IMR-90 (cell line): Measurements from ENCODE around the gene TPO. TPM values are rescaled to one million over a fixed set of nuclear protein-coding genes. Genes with fewer than 3 reads are reported as not detected.

Source experiments
- ATAC-seq: fragments of 200-7000 bp; cut with Tn5 transposase; 2 replicates; pipeline ENCODE4 v1.9.1; 2020; ENCODE audit warnings: low read depth, mild to moderate bottlenecking, moderate library complexity
- BruUV-seq: library from RNA; stranded (reverse); fragments of 400-500 nt; replicated peaks from 2 replicates; lab custom pipeline; 2021; lab: Mats Ljungman, UMichigan
- CTCF ChIA-PET: fragments of 300-600 bp; formaldehyde crosslinking; extraction: SDS; loops from one replicate; lab custom pipeline; 2021; ENCODE audit warnings: antibody characterized with exemption; lab: Yijun Ruan, JAX
- POLR2A ChIA-PET: fragments of 300-600 bp; sonication (Branson Sonifier 250); formaldehyde crosslinking; loops from one replicate; lab custom pipeline; 2022; ENCODE audit warnings: antibody characterized with exemption; ENCODE audit not compliant: unreplicated experiment; lab: Charles Lee
- DNase-seq: peaks from one replicate; pipeline ENCODE4 v3.0.0; 2013
- H2AFZ ChIP-seq: replicated peaks from 2 replicates; pipeline ENCODE3; 2013; ENCODE audit warnings: low read length, mild to moderate bottlenecking; ENCODE audit not compliant: poor library complexity
- H2AK5ac ChIP-seq: 2 replicates; pipeline ENCODE4 v1.6.1; 2013; ENCODE audit warnings: low read depth, low read length, inconsistent platforms
- H2AK9ac ChIP-seq: replicated peaks from 2 replicates; pipeline ENCODE3; 2013; ENCODE audit warnings: mild to moderate bottlenecking, low read depth, low read length, moderate library complexity; ENCODE audit not compliant: poor library complexity
- H2BK120ac ChIP-seq: 2 replicates; pipeline ENCODE4 v1.6.1; 2013; ENCODE audit warnings: low read depth, low read length, inconsistent platforms
- H2BK15ac ChIP-seq: 3 replicates; pipeline ENCODE4 v1.6.1; 2013; ENCODE audit warnings: low read depth, low read length, inconsistent platforms
- H2BK20ac ChIP-seq: 2 replicates; pipeline ENCODE4 v1.6.1; 2013; ENCODE audit warnings: low read depth, mild to moderate bottlenecking, inconsistent platforms, low read length, moderate library complexity
- H2BK5ac ChIP-seq: 2 replicates; pipeline ENCODE4 v1.6.1; 2013; ENCODE audit warnings: mild to moderate bottlenecking, low read depth, low read length, inconsistent platforms; ENCODE audit not compliant: poor library complexity, severe bottlenecking
- H3K14ac ChIP-seq: replicated peaks from 2 replicates; pipeline ENCODE4 v1.6.1; 2013; ENCODE audit warnings: low read depth, low read length, inconsistent platforms
- H3K18ac ChIP-seq: 2 replicates; pipeline ENCODE4 v1.6.1; 2013; ENCODE audit warnings: low read depth, low read length, control low read depth
- H3K23ac ChIP-seq: 2 replicates; pipeline ENCODE4 v1.6.1; 2013; ENCODE audit warnings: low read depth, low read length, inconsistent platforms
- H3K27ac ChIP-seq: 2 replicates; pipeline ENCODE4 v1.5.1; 2013; ENCODE audit warnings: mild to moderate bottlenecking, control low read depth, low read length; ENCODE audit not compliant: insufficient read depth
- H3K27me3 ChIP-seq: 2 replicates; pipeline ENCODE4 v1.6.1; 2013; ENCODE audit warnings: low read length; ENCODE audit not compliant: control insufficient read depth, insufficient read depth
- H3K36me3 ChIP-seq: 2 replicates; pipeline ENCODE4 v1.6.1; 2013; ENCODE audit warnings: low read length, mixed read lengths; ENCODE audit not compliant: control insufficient read depth, insufficient read depth
- H3K4ac ChIP-seq: 2 replicates; pipeline ENCODE4 v1.6.1; 2013; ENCODE audit warnings: low read depth, low read length, inconsistent platforms
- H3K4me1 ChIP-seq: 2 replicates; pipeline ENCODE4 v1.6.1; 2013; ENCODE audit warnings: low read length, mixed read lengths; ENCODE audit not compliant: control insufficient read depth, insufficient read depth
- H3K4me2 ChIP-seq: 2 replicates; pipeline ENCODE4 v1.6.1; 2013; ENCODE audit warnings: low read depth, mild to moderate bottlenecking, control low read depth, low read length, moderate library complexity
- H3K4me3 ChIP-seq: 2 replicates; pipeline ENCODE4 v1.5.1; 2013; ENCODE audit warnings: low read depth, mild to moderate bottlenecking, control low read depth, low read length, moderate library complexity; ENCODE audit not compliant: insufficient read depth
- H3K56ac ChIP-seq: 2 replicates; pipeline ENCODE4 v1.6.1; 2013; ENCODE audit warnings: low read length, inconsistent platforms; ENCODE audit not compliant: insufficient read depth; ENCODE audit errors: extremely low read depth
- H3K79me1 ChIP-seq, 2 experiments: 2 replicates each; pipeline ENCODE4 v1.6.1; 2013; ENCODE audit warnings: low read length in 2 of 2, inconsistent platforms in 1 of 2, low read depth in 1 of 2
- H3K9ac ChIP-seq: 2 replicates; pipeline ENCODE4 v1.6.1; 2013; ENCODE audit warnings: low read depth, low read length, control low read depth
- H3K9me1 ChIP-seq: 2 replicates; pipeline ENCODE4 v1.6.1; 2013; ENCODE audit warnings: low read length, inconsistent platforms; ENCODE audit not compliant: insufficient read depth
- H3K9me3 ChIP-seq: 2 replicates; pipeline ENCODE4 v1.6.1; 2013; ENCODE audit warnings: low read length; ENCODE audit not compliant: control insufficient read depth, insufficient read depth
- H4K20me1 ChIP-seq: 2 replicates; pipeline ENCODE4 v1.6.1; 2013; ENCODE audit warnings: low read length, inconsistent platforms; ENCODE audit not compliant: insufficient read depth
- H4K5ac ChIP-seq: 2 replicates; pipeline ENCODE4 v1.6.1; 2013; ENCODE audit warnings: mild to moderate bottlenecking, low read depth, low read length, control low read depth
- H4K8ac ChIP-seq, 2 experiments: 2 replicates each; pipeline ENCODE4 v1.6.1; 2013; ENCODE audit warnings: low read depth in 2 of 2, low read length in 2 of 2, control low read depth in 1 of 2, inconsistent platforms in 1 of 2
- H4K91ac ChIP-seq: 2 replicates; pipeline ENCODE4 v1.6.1; 2013; ENCODE audit warnings: low read depth, low read length, inconsistent platforms; ENCODE audit not compliant: insufficient read depth
- MAFK ChIP-seq: IDR thresholded peaks from 2 replicates; pipeline ENCODE4 v1.6.1; 2012; ENCODE audit warnings: low read depth, low read length, improper control_type of control experiment
- MAZ ChIP-seq: IDR thresholded peaks from 2 replicates; pipeline ENCODE4 v1.6.1; 2012; ENCODE audit warnings: low read depth, mild to moderate bottlenecking, low read length, improper control_type of control experiment, moderate library complexity, borderline replicate concordance
- WGBS, 2 experiments: methylation state at CpG; one replicate each; pipeline versions ENCODE4 v1.1.5 to v1.1.7; 2013; ENCODE audit warnings: missing lambda C conversion rate in 2 of 2; ENCODE audit not compliant: insufficient read length in 1 of 2; ENCODE audit errors: extremely low coverage in 2 of 2; 5-methylcytosine and 5-hydroxymethylcytosine counted together
- dilution Hi-C: fragments of 300-500 bp; cut with HindIII; formaldehyde crosslinking; loops from one replicate; pipeline ENCODE4 v1.14.3; 2018; ENCODE audit warnings: low sequenced_read_pairs; ENCODE audit not compliant: unreplicated experiment
- in situ Hi-C: fragments of 300-500 bp; cut with MboI; formaldehyde crosslinking; loops from 3 replicates; pipeline ENCODE4 v1.14.3; 2019; ENCODE audit warnings: low sequenced_read_pairs, inconsistent platforms, mixed read lengths
- intact Hi-C: fragments of 100-400 bp; cut with micrococcal nuclease; formaldehyde crosslinking; loops from 2 replicates; pipeline ENCODE4 v1.10.0; 2022
- polyA plus RNA-seq, 3 experiments: library from polyadenylated mRNA; depleted of rRNA; stranded (reverse); fragments of >200 nt; gene quantifications; 2 replicates each; pipeline ENCODE4 v1.2.3, GENCODE V29; 2012; ENCODE audit warnings: low replicate concordance in 1 of 3
- total RNA-seq: library from RNA; depleted of rRNA; stranded (reverse); fragments of >200 nt; gene quantifications from 2 replicates; pipeline ENCODE4 v1.2.3, GENCODE V29; 2012
- TF ChIP-seq, protein P1 (sequence below): fragments of 150-350 bp; IDR thresholded peaks from 2 replicates; pipeline ENCODE4 v1.6.1; 2017; ENCODE audit warnings: mild to moderate bottlenecking, antibody characterized with exemption, low read length, low read depth

TPO gene
- total and polyA plus RNA-seq, 2 of the 4 experiments (the other 2 are of a cell fraction), result not detected

- Histone ChIP-seq H3K9me3 (peaks cover 28% of the 10 kb centered on the region), H4K8ac (no peak overlapping the region), H4K5ac (no peak overlapping the region), H3K36me3 (no peaks in the 10 kb centered on the region), H2AK5ac (no peak overlapping the region), H2AK9ac (no peak overlapping the region), H4K20me1 (no peaks in the 10 kb centered on the region), H2AFZ (no peak overlapping the region), H3K4me1 (no peaks in the 10 kb centered on the region), H3K23ac (no peak overlapping the region), H3K4me2 (no peak overlapping the region), H3K4ac (no peak overlapping the region), H3K9ac (no peak overlapping the region), H2BK15ac (no peak overlapping the region), H4K91ac (no peak overlapping the region), H2BK5ac (no peak overlapping the region), H3K18ac (no peak overlapping the region), H3K27me3 (no peaks in the 10 kb centered on the region), H3K9me1 (no peaks in the 10 kb centered on the region), H2BK20ac (no peak overlapping the region), H3K14ac (no peak overlapping the region), H3K27ac (no peak overlapping the region), H3K4me3 (no peak overlapping the region), H3K56ac (no peak overlapping the region), H2BK120ac (no peak overlapping the region), H3K79me1 (no peaks in the 10 kb centered on the region)
- ChIA-PET CTCF (no interaction called here), POLR2A (no interaction called here)
- intact Hi-C loops, result no loop called here
- no peak for DNase-seq
- dilution Hi-C loops, result no loop called here
- TF ChIP-seq MAZ (no peak), MAFK (no peak)
- TF ChIP-seq, protein P1, sequence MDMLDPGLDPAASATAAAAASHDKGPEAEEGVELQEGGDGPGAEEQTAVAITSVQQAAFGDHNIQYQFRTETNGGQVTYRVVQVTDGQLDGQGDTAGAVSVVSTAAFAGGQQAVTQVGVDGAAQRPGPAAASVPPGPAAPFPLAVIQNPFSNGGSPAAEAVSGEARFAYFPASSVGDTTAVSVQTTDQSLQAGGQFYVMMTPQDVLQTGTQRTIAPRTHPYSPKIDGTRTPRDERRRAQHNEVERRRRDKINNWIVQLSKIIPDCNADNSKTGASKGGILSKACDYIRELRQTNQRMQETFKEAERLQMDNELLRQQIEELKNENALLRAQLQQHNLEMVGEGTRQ, result no peak
- WGBS, 2 experiments, result 29% methylated on average over 1 of the region's 2 CpGs; no CpG with 5 or more reads in 1 of the 2 experiments
- in situ Hi-C loops, result no loop called here
- no TSS peak for BruUV-seq
- ATAC-seq, result no peak
These were observed 16.6 kb downstream of the TPO start for GRCh38 chr2:1429895-1430294.
